A549 (cell line): Measurements from ENCODE around the gene GPX3. TPM values are rescaled to one million over a fixed set of nuclear protein-coding genes. Genes with fewer than 3 reads are reported as not detected.

ENCODE experiments used
- ATAC-seq, 2 experiments: fragments of 200-7000 bp in 1 of 2; fragments of >200 bp in 1 of 2; cut with Nextera tagmentation in 1 of 2; cut with Tn5 transposase in 1 of 2; 3 replicates each; pipeline versions ENCODE4 v1.8.0 to v1.9.1; 2018 to 2020; ENCODE audit warnings: mild to moderate bottlenecking in 1 of 2, moderate library complexity in 1 of 2
- CTCF ChIA-PET: fragments of 300-600 bp; sonication (Branson Sonifier 250); formaldehyde crosslinking; extraction: SDS; loops from one replicate; lab custom pipeline; 2021; ENCODE audit warnings: antibody characterized with exemption, inconsistent platforms; lab: Yijun Ruan, JAX
- POLR2A ChIA-PET: fragments of 350-600 bp; formaldehyde crosslinking; extraction: SDS; loops from one replicate; lab custom pipeline; 2021; ENCODE audit warnings: antibody characterized with exemption, inconsistent platforms; lab: Yijun Ruan, JAX
- DNase-seq, 2 experiments: peaks; one replicate each; pipeline versions ENCODE4 v3.0.0 to v3.0.0-alpha.2; 2011 to 2016; ENCODE audit warnings: low read depth in 1 of 2, low spot score in 1 of 2
- FAIRE-seq: peaks from 2 replicates; lab custom pipeline; 2011; peaks lifted over from hg19 to GRCh38; lab: Jason Lieb, UNC
- H3K27ac ChIP-seq, 2 experiments: fragments of >200 bp; sonication (Bioruptor Twin); formaldehyde crosslinking; 3 replicates each; pipeline ENCODE4 v1.5.1; 2016 to 2017
- H3K4me1 ChIP-seq: fragments of >200 bp; sonication (Bioruptor Twin); formaldehyde crosslinking; 3 replicates; pipeline ENCODE4 v1.6.1; 2016
- H3K4me2 ChIP-seq: fragments of >200 bp; sonication (Bioruptor Twin); formaldehyde crosslinking; 3 replicates; pipeline ENCODE4 v1.6.1; 2016
- H3K4me3 ChIP-seq: fragments of >200 bp; sonication (Bioruptor Twin); formaldehyde crosslinking; 3 replicates; pipeline ENCODE4 v1.5.1; 2016
- H3K9me3 ChIP-seq: fragments of >200 bp; sonication (Bioruptor Twin); formaldehyde crosslinking; 3 replicates; pipeline ENCODE4 v1.6.1; 2016
- ATOH8 ChIP-seq: fragments of 250-450 bp; sonication (Bioruptor Pico); IDR thresholded peaks from 2 replicates; pipeline ENCODE4 v1.5.0; 2020; ENCODE audit warnings: low read depth, mild to moderate bottlenecking, moderate library complexity
- CBX2 ChIP-seq: fragments of 200-600 bp; sonication (generic); IDR thresholded peaks from 2 replicates; pipeline ENCODE4 v1.6.1; 2016; ENCODE audit warnings: low read depth, mild to moderate bottlenecking, borderline replicate concordance
- CHD2 ChIP-seq: fragments of 150-350 bp; IDR thresholded peaks from 2 replicates; pipeline ENCODE4 v1.6.1; 2014; ENCODE audit warnings: low read length; ENCODE audit not compliant: partially characterized antibody
- CHD4 ChIP-seq: fragments of 200-600 bp; sonication (generic); IDR thresholded peaks from 2 replicates; pipeline ENCODE4 v1.6.1; 2016; ENCODE audit warnings: antibody characterized with exemption, mild to moderate bottlenecking, borderline replicate concordance
- CTCF ChIP-seq: fragments of >200 bp; sonication (Bioruptor Twin); formaldehyde crosslinking; IDR thresholded peaks from 3 replicates; pipeline ENCODE4 v1.5.1; 2016
- EHMT2 ChIP-seq: fragments of 200-600 bp; sonication (generic); IDR thresholded peaks from 2 replicates; pipeline ENCODE4 v1.6.1; 2016; ENCODE audit warnings: antibody characterized with exemption, low read depth, mild to moderate bottlenecking, moderate library complexity
- GATA3 ChIP-seq: IDR thresholded peaks from 2 replicates; pipeline ENCODE4 v1.6.1; 2012; ENCODE audit warnings: borderline replicate concordance
- HEYL ChIP-seq: fragments of 250-450 bp; sonication (Bioruptor Pico); IDR thresholded peaks from 2 replicates; pipeline ENCODE4 v1.8.0; 2021; ENCODE audit warnings: mild to moderate bottlenecking, moderate library complexity
- HOXB13 ChIP-seq: fragments of 250-450 bp; sonication (Bioruptor Pico); IDR thresholded peaks from 2 replicates; pipeline ENCODE4 v1.5.0; 2020; ENCODE audit warnings: low read depth, mild to moderate bottlenecking, moderate library complexity
- JUNB ChIP-seq: fragments of >200 bp; sonication (Bioruptor Twin); formaldehyde crosslinking; IDR thresholded peaks from 2 replicates; pipeline ENCODE4 v1.6.1; 2016
- MAFK ChIP-seq: fragments of 450-650 bp; IDR thresholded peaks from 2 replicates; pipeline ENCODE4 v1.6.1; 2014; ENCODE audit not compliant: partially characterized antibody
- MAX ChIP-seq: IDR thresholded peaks from 2 replicates; pipeline ENCODE4 v1.6.1; 2012
- MYC ChIP-seq: IDR thresholded peaks from 2 replicates; pipeline ENCODE4 v1.6.1; 2012; ENCODE audit warnings: mild to moderate bottlenecking, inconsistent platforms, low read length, improper control_type of control experiment, borderline replicate concordance
- NPAS2 ChIP-seq: fragments of 250-450 bp; sonication (Bioruptor Pico); IDR thresholded peaks from 2 replicates; pipeline ENCODE4 v1.8.0; 2022; ENCODE audit warnings: mild to moderate bottlenecking, moderate library complexity, borderline replicate concordance
- REST ChIP-seq: fragments of 200-600 bp; sonication (generic); IDR thresholded peaks from 2 replicates; pipeline ENCODE4 v1.6.1; 2016; ENCODE audit warnings: antibody characterized with exemption, mild to moderate bottlenecking, moderate library complexity
- RNF2 ChIP-seq: fragments of 200-600 bp; sonication (generic); IDR thresholded peaks from 2 replicates; pipeline ENCODE4 v1.6.1; 2016; ENCODE audit warnings: low read depth, mild to moderate bottlenecking, antibody characterized with exemption, moderate library complexity, borderline replicate concordance
- SMC3 ChIP-seq: fragments of >200 bp; sonication (Bioruptor Twin); formaldehyde crosslinking; IDR thresholded peaks from 3 replicates; pipeline ENCODE4 v1.6.1; 2018; ENCODE audit warnings: inconsistent platforms
- ZC3H11A ChIP-seq: fragments of 450-650 bp; IDR thresholded peaks from 2 replicates; pipeline ENCODE4 v1.6.1; 2014; ENCODE audit warnings: antibody characterized with exemption, mild to moderate bottlenecking
- WGBS: methylation state at CpG from one replicate; pipeline ENCODE4 v1.1.6; 2017; ENCODE audit errors: missing lambda C conversion rate; 5-methylcytosine and 5-hydroxymethylcytosine counted together
- polyA plus RNA-seq, 4 experiments: library from polyadenylated mRNA; depleted of rRNA in 3 of 4; stranded (reverse); fragments of >200 nt; fragmentation: RNase III in 1 of 4; extraction: RNeasy Plus Mini Kit Qiagen cat#74134 plus additional on column Dnase treatment in 1 of 4; gene quantifications; 2 replicates in 3 of 4; 3 replicates in 1 of 4; pipeline ENCODE4 v1.2.3, GENCODE V29; 2011 to 2017

GPX3 gene
- polyA plus RNA-seq, 2 of the 4 experiments (the other 2 are of a cell fraction) = 16.2 to 26.4 TPM

- no peak for TF ChIP-seq REST
Measured at GRCh38 chr5:151021746-151022145, 1.4 kb downstream of the GPX3 start (continued).

DNA sequence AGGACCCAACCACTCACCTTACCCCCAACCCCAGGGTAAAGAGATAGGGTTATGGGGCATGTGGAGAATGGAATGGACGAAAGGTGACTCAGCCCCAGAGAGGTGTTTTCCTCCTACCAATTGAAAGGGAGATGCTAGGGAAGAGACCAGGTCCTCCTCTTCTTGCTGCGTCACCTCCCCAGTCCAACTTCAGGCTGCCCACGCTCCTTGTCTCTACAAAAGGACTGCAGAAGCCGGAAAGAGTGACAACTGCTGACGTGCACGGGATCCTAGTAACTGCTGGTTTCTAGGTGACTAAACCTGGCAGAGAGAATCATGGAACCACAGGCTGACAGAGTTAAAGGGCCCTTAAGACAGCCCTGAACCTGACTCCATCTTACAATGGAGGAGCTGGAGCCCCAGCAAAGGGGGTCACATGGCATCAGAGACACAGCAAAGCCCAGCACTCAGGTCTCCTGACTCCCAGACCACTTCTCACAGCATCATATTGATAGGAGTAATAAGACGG, 2.2 kb downstream of the GPX3 start:
- POLR2A ChIA-PET = no interaction called here
- Histone ChIP-seq H3K4me2 (no peak overlapping the region), H3K9me3 (no peaks in the 10 kb centered on the region), H3K27ac (no peak overlapping the region), H3K4me1 (no peaks in the 10 kb centered on the region), H3K4me3 (no peak overlapping the region)
- ATAC-seq (no peak), FAIRE-seq (no peak), DNase-seq (no peak)
- CTCF ChIA-PET = no interaction called here
- TF ChIP-seq CHD4 (no peak), ATOH8 (CRISPR knock-in tag) (no peak), JUNB (no peak), MAFK (no peak), MYC (no peak), GATA3 (no peak), RNF2 (no peak), HOXB13 (CRISPR knock-in tag) (no peak), HEYL (CRISPR knock-in tag) (no peak), MAX (no peak), REST (no peak), CBX2 (no peak), CHD2 (no peak), CTCF (no peak), EHMT2 (no peak), NPAS2 (CRISPR knock-in tag) (no peak), ZC3H11A (no peak), SMC3 (no peak)
- TF ChIP-seq, all 56 proteins: peak for 0
- WGBS = 82% methylated on average over 7 of the region's 7 CpGs
